ENCODE results near the gene MDGA2.

DNA sequence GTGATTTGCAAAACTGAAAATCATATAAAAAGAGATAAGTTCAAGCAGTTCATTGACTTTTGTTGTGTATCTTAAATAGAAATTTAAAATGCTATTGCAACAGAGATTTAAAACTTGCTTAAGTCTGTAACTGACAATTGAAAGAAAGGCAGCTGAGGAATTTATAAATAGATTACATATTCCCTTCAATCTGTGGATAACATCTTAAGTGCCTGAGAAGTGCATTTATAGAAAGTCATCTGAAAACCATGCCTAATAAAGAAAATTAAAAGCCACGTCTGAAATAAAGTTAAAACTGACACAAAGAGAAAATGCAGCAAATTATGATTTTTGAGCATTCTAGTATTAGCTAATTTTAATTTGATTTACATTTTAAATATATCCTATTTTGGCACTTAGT, 479.8 kb downstream of the MDGA2 start:
- TF ChIP-seq RNF2 (conservative IDR thresholded peaks at IDR 0.05; ENCODE audit: low read depth) (no peak), ZSCAN21 (CRISPR knock-in tag; IDR thresholded peaks at IDR 0.05; ENCODE audit: borderline replicate concordance) (no peak), ZNF776 (CRISPR knock-in tag; IDR thresholded peaks at IDR 0.05) (no peak), EZH2 (conservative IDR thresholded peaks at IDR 0.05; ENCODE audit: low read depth, low read length) (no peak)

Measured in HepG2 (cell line).